A549 treated with GW870086 at 1 μM for 4 hours (cell line): Measurements from ENCODE around the gene FAXC. TPM values are rescaled to one million over a fixed set of nuclear protein-coding genes. Genes with fewer than 3 reads are reported as not detected.

ENCODE experiments used
- total RNA-seq: library from RNA; stranded (reverse); fragments of 200-300 nt; extraction: Qiagen RNA extraction; gene quantifications from 5 replicates; pipeline ENCODE4 v1.2.3, GENCODE V29; 2022; ENCODE audit warnings: low read depth

FAXC gene
- 6.1 to 7.4 TPM (median 6.8 TPM) in 5 replicates for total RNA-seq

DNA sequence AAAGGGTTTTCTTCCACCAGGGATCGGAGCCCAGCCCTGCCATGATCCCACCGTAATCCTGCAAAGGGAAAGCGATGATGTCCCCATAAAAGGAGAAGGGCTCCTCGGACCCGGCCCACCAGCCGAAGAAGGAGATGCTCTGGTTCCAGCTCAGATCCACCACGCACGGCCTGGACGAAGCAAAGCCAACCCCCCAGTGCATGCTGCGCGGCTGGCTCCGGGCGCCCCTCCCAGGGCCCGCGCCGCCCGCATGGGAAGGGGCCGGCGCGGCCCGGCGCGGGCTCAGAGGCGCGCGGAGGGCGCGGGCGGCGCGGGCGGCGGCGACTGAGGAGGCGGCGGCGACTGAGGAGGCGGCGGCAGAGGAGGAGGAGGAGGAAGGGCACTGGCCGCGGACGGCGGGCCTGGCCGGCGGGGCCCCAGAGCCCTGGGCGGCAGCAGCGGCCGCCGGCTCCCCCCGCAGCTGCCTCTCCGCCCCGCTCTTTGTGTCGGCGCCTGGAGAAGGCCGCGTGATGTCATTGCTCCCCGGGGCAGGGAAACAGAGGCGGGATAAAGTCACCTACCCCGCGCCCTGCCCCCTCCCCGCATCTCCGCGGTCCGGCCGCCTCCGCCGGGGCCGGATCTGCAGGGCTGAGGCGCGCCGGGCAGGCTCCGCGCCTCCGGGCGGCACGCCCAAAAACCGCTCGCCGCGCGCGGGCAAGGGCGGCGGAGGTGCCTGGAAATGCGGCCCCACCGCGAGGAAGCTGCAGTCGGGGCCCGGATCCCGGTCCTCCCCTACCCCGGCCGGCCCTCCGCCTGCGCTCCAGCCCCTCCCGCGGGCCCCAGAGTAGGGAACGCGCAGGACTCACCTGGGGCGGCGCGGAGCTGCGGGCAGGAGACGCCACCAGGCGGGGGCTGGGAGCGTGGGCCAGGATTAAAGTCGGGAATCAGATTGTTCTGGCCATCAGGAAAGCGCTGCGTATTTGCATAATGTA is at the start of gene FAXC:
Gene FAXC, minus strand, starts transcription at position 504 of the 971 bp plus-strand sequence. Its CDS starts 302 bp downstream, at position 202.

DNA sequence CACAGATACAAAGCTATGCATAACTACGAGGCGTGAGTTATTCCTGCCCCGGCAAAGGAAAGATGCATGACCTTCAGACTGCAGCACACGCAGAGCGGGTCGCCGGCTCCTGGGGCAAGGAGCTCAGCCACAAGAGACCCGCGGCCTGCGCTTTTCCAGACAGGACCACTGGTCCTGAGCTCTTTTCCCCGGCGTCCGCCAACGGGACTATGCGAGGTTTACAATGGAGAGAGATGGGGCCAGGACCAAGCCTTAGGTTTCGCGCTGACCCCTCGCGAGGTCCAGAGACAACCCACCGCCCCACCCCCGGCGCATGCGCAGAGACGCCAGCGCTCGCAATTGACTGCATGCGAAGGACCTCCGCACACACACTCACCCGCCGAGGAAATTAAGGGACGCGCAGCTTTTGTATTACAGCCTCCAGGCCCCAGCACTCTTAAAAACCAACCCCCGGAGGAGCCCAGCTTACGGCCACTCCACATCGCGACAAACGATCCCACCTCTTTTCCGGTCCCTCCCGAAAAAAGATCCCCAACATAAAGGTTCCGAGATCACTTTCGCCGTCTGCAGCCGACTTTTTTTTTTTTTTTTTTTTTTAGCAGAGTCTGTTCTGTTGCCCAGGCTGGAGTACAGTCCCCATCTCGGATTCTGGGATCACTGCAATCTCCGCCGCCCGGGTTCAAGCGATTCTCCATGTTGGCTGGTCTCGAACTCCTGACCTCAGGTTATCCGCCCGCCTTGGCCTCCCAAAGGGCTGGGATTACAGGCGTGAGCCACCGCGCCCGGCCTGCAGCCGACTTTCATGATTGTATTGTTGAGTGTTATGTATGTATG is 44.4 kb upstream of the FAXC start, which contains the start of gene COQ3:
Gene COQ3, minus strand, starts transcription at position 498 of the 834 bp plus-strand sequence. Its CDS starts 16 bp downstream, at position 482.

Other genes with a start within 250 kb of the FAXC start
- gene COQ3, start 44.5 kb upstream of the FAXC start, total RNA-seq = 10.1 to 12.5 TPM (median 10.7 TPM) in 5 replicates
- 18.3 to 31.9 TPM (median 27.1 TPM) in 5 replicates for gene PNISR, start 75.6 kb upstream of the FAXC start, total RNA-seq
- 3.2 to 5.9 TPM (median 5.0 TPM) in 5 replicates for gene USP45, start 165.7 kb upstream of the FAXC start, total RNA-seq
- gene CCNC, start 219.0 kb upstream of the FAXC start, total RNA-seq = 27.0 to 35.6 TPM (median 31.1 TPM) in 5 replicates